ENCODE results near the gene FMNL2. TPM values are rescaled to one million over a fixed set of nuclear protein-coding genes. Genes with fewer than 3 reads are reported as not detected.

FMNL2 gene
- total and polyA plus RNA-seq, 2 of the 4 experiments (the other 2 are of a cell fraction), result 10.9 to 11.4 TPM

DNA sequence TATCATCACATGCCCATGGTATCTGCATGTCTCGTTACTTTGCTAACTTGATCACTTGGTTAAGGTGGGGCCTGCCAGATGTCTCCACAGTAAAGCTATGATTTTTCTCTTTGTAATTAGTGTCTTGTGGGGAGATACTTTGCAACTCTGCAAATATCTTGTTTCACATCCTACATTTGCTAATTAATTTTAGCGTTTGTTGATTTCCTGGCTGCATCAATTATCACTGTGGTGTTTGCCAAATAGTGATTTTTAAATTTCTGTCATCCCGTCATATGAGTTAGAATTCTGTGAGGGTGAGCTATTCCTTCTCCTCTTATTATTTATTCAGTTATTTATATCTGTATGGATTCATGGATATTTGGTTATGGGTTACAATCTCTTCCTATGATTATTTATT, 161.4 kb downstream of the FMNL2 start:
- no peak overlapping the region for H3K4ac ChIP-seq (ENCODE audit: low read depth, low read length)
- WGBS, 2 experiments (ENCODE audit: extremely low coverage in 2 of 2, insufficient read length in 1 of 2), result no CpG with 5 or more reads among the region's 3 CpGs
- H2BK120ac ChIP-seq (ENCODE audit: low read depth, low read length), result no peak overlapping the region
- no peak overlapping the region for H3K9ac ChIP-seq (ENCODE audit: low read depth, low read length)
- no peak overlapping the region for H4K5ac ChIP-seq (ENCODE audit: low read depth, low read length)
- H3K23ac ChIP-seq (ENCODE audit: low read depth, low read length), result no peak overlapping the region
- no peak overlapping the region for H4K8ac ChIP-seq (ENCODE audit: low read depth in 2 of 2, low read length in 2 of 2)
- H3K27me3 ChIP-seq (ENCODE audit: control insufficient read depth, insufficient read depth, low read length), result no peaks in the 10 kb centered on the region
- DNase-seq (no peak), ATAC-seq (ENCODE audit: low read depth) (no peak)
- peaks cover 21% of the 10 kb centered on the region for H3K4me1 ChIP-seq (ENCODE audit: control insufficient read depth, insufficient read depth, low read length)
- H4K91ac ChIP-seq (ENCODE audit: insufficient read depth, low read depth, low read length), result no peak overlapping the region
- H3K27ac ChIP-seq (ENCODE audit: insufficient read depth, low read length), result no peak overlapping the region
- no peak overlapping the region for H2BK5ac ChIP-seq (ENCODE audit: low read depth, low read length, poor library complexity, severe bottlenecking)
- dilution Hi-C loops (cut with HindIII; ENCODE audit: low sequenced_read_pairs, unreplicated experiment), result no loop called here
- TF ChIP-seq FOS (IDR thresholded peaks at IDR 0.05; ENCODE audit: low read depth, low read length) (no peak), BHLHE40 (IDR thresholded peaks at IDR 0.05; ENCODE audit: low read depth, low read length) (no peak), NFE2L2 (IDR thresholded peaks at IDR 0.05; ENCODE audit: low read depth, low read length) (no peak), POLR2A (IDR thresholded peaks at IDR 0.05; ENCODE audit: low read depth, low read length) (no peak), RFX5 (IDR thresholded peaks at IDR 0.05; ENCODE audit: low read depth, low read length) (no peak), CEBPB (IDR thresholded peaks at IDR 0.05; ENCODE audit: low read depth, low read length) (no peak), RCOR1 (IDR thresholded peaks at IDR 0.05; ENCODE audit: insufficient replicate concordance, low read length) (no peak), MXI1 (IDR thresholded peaks at IDR 0.05; ENCODE audit: borderline replicate concordance, low read depth, low read length) (no peak), CHD1 (IDR thresholded peaks at IDR 0.05; ENCODE audit: low read depth, low read length) (no peak), SMC3 (IDR thresholded peaks at IDR 0.05; ENCODE audit: low read depth, low read length) (no peak), MAFK (IDR thresholded peaks at IDR 0.05; ENCODE audit: low read depth, low read length) (no peak), MAZ (IDR thresholded peaks at IDR 0.05; ENCODE audit: borderline replicate concordance, low read depth, low read length) (no peak), RAD21 (IDR thresholded peaks at IDR 0.05; ENCODE audit: low read length) (no peak)
- TF ChIP-seq, protein P1, sequence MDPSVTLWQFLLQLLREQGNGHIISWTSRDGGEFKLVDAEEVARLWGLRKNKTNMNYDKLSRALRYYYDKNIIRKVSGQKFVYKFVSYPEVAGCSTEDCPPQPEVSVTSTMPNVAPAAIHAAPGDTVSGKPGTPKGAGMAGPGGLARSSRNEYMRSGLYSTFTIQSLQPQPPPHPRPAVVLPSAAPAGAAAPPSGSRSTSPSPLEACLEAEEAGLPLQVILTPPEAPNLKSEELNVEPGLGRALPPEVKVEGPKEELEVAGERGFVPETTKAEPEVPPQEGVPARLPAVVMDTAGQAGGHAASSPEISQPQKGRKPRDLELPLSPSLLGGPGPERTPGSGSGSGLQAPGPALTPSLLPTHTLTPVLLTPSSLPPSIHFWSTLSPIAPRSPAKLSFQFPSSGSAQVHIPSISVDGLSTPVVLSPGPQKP (IDR thresholded peaks at IDR 0.05; ENCODE audit: borderline replicate concordance, low read depth, low read length), result no peak
- TF ChIP-seq, protein P2, sequence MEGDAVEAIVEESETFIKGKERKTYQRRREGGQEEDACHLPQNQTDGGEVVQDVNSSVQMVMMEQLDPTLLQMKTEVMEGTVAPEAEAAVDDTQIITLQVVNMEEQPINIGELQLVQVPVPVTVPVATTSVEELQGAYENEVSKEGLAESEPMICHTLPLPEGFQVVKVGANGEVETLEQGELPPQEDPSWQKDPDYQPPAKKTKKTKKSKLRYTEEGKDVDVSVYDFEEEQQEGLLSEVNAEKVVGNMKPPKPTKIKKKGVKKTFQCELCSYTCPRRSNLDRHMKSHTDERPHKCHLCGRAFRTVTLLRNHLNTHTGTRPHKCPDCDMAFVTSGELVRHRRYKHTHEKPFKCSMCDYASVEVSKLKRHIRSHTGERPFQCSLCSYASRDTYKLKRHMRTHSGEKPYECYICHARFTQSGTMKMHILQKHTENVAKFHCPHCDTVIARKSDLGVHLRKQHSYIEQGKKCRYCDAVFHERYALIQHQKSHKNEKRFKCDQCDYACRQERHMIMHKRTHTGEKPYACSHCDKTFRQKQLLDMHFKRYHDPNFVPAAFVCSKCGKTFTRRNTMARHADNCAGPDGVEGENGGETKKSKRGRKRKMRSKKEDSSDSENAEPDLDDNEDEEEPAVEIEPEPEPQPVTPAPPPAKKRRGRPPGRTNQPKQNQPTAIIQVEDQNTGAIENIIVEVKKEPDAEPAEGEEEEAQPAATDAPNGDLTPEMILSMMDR (conservative IDR thresholded peaks at IDR 0.05; ENCODE audit: low read depth, low read length), result no peak
- TF ChIP-seq, protein P3, sequence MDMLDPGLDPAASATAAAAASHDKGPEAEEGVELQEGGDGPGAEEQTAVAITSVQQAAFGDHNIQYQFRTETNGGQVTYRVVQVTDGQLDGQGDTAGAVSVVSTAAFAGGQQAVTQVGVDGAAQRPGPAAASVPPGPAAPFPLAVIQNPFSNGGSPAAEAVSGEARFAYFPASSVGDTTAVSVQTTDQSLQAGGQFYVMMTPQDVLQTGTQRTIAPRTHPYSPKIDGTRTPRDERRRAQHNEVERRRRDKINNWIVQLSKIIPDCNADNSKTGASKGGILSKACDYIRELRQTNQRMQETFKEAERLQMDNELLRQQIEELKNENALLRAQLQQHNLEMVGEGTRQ (IDR thresholded peaks at IDR 0.05; ENCODE audit: low read depth, low read length), result no peak
- in situ Hi-C loops (cut with MboI; ENCODE audit: low sequenced_read_pairs), result no loop called here
- no peaks in the 10 kb centered on the region for H3K9me1 ChIP-seq (ENCODE audit: insufficient read depth, low read length)
- H3K56ac ChIP-seq (ENCODE audit: extremely low read depth, insufficient read depth, low read length), result no peak overlapping the region
- H2AK5ac ChIP-seq (ENCODE audit: low read depth, low read length), result no peak overlapping the region
- H2AK9ac ChIP-seq (replicated peaks; ENCODE audit: low read depth, low read length, poor library complexity), result no peak overlapping the region
- intact Hi-C loops (cut with micrococcal nuclease), result no loop called here
- no peaks in the 10 kb centered on the region for H4K20me1 ChIP-seq (ENCODE audit: insufficient read depth, low read length)
- BruUV-seq (replicated peaks), result no TSS peak
- H2BK20ac ChIP-seq (ENCODE audit: low read depth, low read length), result no peak overlapping the region
- no peak overlapping the region for H3K18ac ChIP-seq (ENCODE audit: low read depth, low read length)
- H3K36me3 ChIP-seq (ENCODE audit: control insufficient read depth, insufficient read depth, low read length), result no peaks in the 10 kb centered on the region
- H3K4me3 ChIP-seq (ENCODE audit: insufficient read depth, low read depth, low read length), result no peak overlapping the region
- H3K9me3 ChIP-seq (ENCODE audit: control insufficient read depth, insufficient read depth, low read length), result no peaks in the 10 kb centered on the region
- H3K79me1 ChIP-seq (ENCODE audit: low read depth in 1 of 2, low read length in 2 of 2), result peaks cover 11 to 26% of the 10 kb centered on the region in 2 experiments; a peak in 3 of 4 replicates
- POLR2A ChIA-PET (ENCODE audit: unreplicated experiment), result interaction anchor here (0.6 kb wide), 1 partner anchor 33 kb away, joined by 3 read pairs; no protein-coding TSS in a partner anchor
- H2BK15ac ChIP-seq (ENCODE audit: low read depth, low read length), result no peak overlapping the region
- CTCF ChIA-PET, result no interaction called here
- no peak overlapping the region for H3K4me2 ChIP-seq (ENCODE audit: low read depth, low read length)
- no peak overlapping the region for H3K14ac ChIP-seq (replicated peaks; ENCODE audit: low read depth, low read length)
- no peak overlapping the region for H2AFZ ChIP-seq (replicated peaks; ENCODE audit: low read length, poor library complexity)

Measured in IMR-90 (cell line).